Right ventricle myocardium inferior (tissue), 1 donor: ENCODE measurements around the gene RXRA. TPM values are rescaled to one million over a fixed set of nuclear protein-coding genes. Genes with fewer than 3 reads are reported as not detected.

Source experiments
- ATAC-seq: fragments of 200-7000 bp; cut with Tn5 transposase; one replicate; pipeline ENCODE4 v1.9.1; 2020; ENCODE audit warnings: mild to moderate bottlenecking, moderate library complexity
- DNase-seq: peaks from one replicate; pipeline ENCODE4 v3.0.0; 2021; ENCODE audit errors: missing footprints
- intact Hi-C: fragments of 100-400 bp; cut with DNase I; formaldehyde crosslinking; loops from one replicate; pipeline ENCODE4 v1.11.0; 2022
- total RNA-seq: library from RNA; stranded (reverse); fragmentation: NEBNext Ultra II Directional; extraction: Animal tissue kit (Norgen Biotek cat#: 25700); gene quantifications from one replicate; pipeline ENCODE4 v1.2.1, GENCODE V29; 2021
- donor health status: DM: no; HTN: yes; CAD: no; lungs with severe emphysema.

Gene RXRA
- total RNA-seq, 1 donor from 2014 or later = 91.1 TPM

GRCh38 chr9:134357631-134358025 lies 31.4 kb downstream of the RXRA start:
- DNase-seq (no peak), ATAC-seq (no peak)
- intact Hi-C loops = no loop called here

GRCh38 chr9:134358026-134358661 lies 31.9 kb downstream of the RXRA start:
- intact Hi-C loops = no loop called here
- ATAC-seq (no peak), DNase-seq (no peak)

- ATAC-seq (peak; percentile 41), DNase-seq (no peak)
- intact Hi-C loops = no loop called here
These were observed 32.5 kb downstream of the RXRA start for GRCh38 chr9:134358662-134359319.

- intact Hi-C loops = no loop called here
- no peak for ATAC-seq
- no peak for DNase-seq
These were observed 33.4 kb downstream of the RXRA start for GRCh38 chr9:134359493-134360179.

- intact Hi-C loops = no loop called here
- ATAC-seq = no peak
- DNase-seq = no peak
These were observed 34.0 kb downstream of the RXRA start for GRCh38 chr9:134360180-134360759.

- no peak for ATAC-seq
- no peak for DNase-seq
These were observed 34.6 kb downstream of the RXRA start for GRCh38 chr9:134360897-134361296.

GRCh38 chr9:134361426-134361825 lies 35.2 kb downstream of the RXRA start:
- DNase-seq (no peak), ATAC-seq (no peak)
- intact Hi-C loops = no loop called here

More at GRCh38 chr9:134360897-134361296, 34.6 kb downstream of the RXRA start:
- intact Hi-C loops = no loop called here

- intact Hi-C loops = no loop called here
- DNase-seq (no peak), ATAC-seq (no peak)
These were observed 35.7 kb downstream of the RXRA start for GRCh38 chr9:134361843-134362414.

GRCh38 chr9:134363450-134363849 lies 37.2 kb downstream of the RXRA start:
- DNase-seq (no peak), ATAC-seq (no peak)
- intact Hi-C loops = no loop called here

GRCh38 chr9:134364391-134365114 lies 38.3 kb downstream of the RXRA start:
- intact Hi-C loops = no loop called here
- DNase-seq (no peak), ATAC-seq (no peak)

GRCh38 chr9:134365115-134365596 lies 38.9 kb downstream of the RXRA start:
- no peak for ATAC-seq
- DNase-seq = no peak
- intact Hi-C loops = no loop called here

- ATAC-seq = peak; percentile 76
- no peak for DNase-seq
- intact Hi-C loops = no loop called here
These were observed 39.6 kb downstream of the RXRA start for GRCh38 chr9:134365791-134366222.

GRCh38 chr9:134366223-134367031 lies 40.2 kb downstream of the RXRA start:
- intact Hi-C loops = no loop called here
- DNase-seq (peak; percentile 95), ATAC-seq (peak; percentile 87)

GRCh38 chr9:134367061-134367460 lies 40.8 kb downstream of the RXRA start:
- DNase-seq (no peak), ATAC-seq (no peak)
- intact Hi-C loops = no loop called here

- DNase-seq (no peak), ATAC-seq (no peak)
- intact Hi-C loops = no loop called here
These were observed 41.7 kb downstream of the RXRA start for GRCh38 chr9:134367791-134368490.

GRCh38 chr9:134368571-134368970 lies 42.3 kb downstream of the RXRA start:
- intact Hi-C loops = no loop called here

More at GRCh38 chr9:134368571-134368970, 42.3 kb downstream of the RXRA start:
- no peak for ATAC-seq
- DNase-seq = no peak
